Ramos (cell line): ENCODE data around the gene DNAAF9.

Experiments used
- in situ Hi-C: fragments of 300-500 bp; cut with MboI; formaldehyde crosslinking; loops from one replicate; pipeline ENCODE4 v1.14.3; 2022; ENCODE audit warnings: low sequenced_read_pairs; ENCODE audit not compliant: unreplicated experiment

The DNAAF9 gene

DNA sequence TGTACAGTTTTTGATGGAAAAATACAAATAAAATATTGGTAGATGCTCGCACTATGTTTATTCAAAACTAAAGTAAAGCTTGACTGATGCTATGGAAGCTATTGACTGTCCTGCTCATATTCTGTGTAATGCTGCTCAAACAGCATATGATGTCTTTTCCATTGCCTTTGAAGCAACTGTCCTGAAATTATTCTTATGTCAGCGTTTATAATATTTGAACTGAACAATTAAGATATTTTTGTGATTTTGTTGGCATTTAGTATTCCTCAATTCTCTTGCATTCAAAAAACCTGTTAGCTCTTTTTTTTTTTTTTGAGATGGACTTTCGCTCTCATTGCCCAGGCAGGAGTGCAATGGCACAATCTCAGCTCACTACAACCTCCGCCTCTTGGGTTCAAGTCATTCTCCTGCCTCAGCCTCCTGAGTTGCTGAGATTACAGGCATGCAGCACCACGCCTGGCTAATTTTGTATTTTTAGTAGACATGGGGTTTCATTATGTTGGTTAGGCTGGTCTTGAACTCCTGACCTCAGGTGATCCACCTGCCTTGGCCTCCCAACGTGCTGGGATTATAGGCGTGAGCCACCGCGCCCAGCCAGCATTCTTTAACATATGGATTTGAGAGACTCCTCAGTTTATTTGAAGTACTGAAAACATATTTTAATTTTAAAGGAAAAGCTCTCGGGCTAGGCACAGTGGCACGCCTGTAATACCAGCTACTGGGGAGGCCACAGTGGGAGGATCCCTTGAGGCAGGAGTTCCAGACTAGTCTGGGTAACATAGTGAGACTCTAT is 5.3 kb upstream of the DNAAF9 start:
- in situ Hi-C loops = no loop called here

GRCh38 chr20:3410464-3410863 is 3.0 kb upstream of the DNAAF9 start:
- in situ Hi-C loops = no loop called here

DNA sequence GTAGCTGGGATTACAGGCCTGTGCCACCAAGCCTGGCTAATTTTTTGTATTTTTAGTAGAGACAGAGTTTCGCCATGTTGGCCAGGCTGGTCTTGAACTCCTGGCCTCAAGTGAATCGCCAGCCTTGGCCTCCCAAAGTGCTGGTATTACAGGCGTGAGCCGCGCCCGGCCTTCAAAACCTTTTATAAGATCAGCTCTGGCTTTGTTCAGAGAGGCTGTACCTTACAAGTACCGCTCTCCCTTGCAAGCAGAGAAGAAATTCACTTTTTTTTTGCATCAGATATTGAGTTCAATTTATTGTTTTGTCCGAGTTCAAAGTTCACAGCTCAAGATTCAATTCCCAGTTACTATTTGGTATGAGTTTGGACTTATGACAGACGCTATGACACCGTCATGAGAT is 1.9 kb upstream of the DNAAF9 start:
- in situ Hi-C loops = no loop called here

- in situ Hi-C loops = no loop called here
Observed at GRCh38 chr20:3407771-3408637, 535 bp upstream of the DNAAF9 start.

DNA sequence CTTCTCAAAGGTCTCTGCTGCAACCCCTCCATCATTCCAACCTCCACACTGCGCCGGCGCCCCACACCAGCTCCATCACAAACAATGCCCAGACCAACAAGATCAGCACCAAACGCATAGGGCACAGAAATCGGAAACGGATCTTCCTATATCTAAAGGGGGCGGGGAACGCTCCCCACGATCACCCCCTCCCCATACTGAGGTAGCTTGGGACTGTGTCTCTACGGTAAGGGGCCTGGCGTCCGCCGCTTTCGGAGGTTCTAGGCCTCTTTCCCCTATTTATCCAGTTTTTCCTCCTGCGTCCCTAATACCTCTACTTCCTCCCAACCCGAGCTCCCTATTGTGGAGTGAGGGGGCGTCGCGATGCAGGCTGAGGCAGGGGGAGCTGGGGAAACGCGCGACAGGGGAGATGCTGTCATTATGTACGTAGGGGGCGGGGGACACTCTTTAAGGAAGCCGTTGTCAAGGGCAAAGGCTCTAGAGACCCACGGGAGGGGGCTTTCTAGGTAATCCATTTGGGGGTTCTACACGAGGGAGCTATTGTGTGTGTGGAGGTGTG is 909 bp downstream of the DNAAF9 start:
- in situ Hi-C loops = no loop called here

DNA sequence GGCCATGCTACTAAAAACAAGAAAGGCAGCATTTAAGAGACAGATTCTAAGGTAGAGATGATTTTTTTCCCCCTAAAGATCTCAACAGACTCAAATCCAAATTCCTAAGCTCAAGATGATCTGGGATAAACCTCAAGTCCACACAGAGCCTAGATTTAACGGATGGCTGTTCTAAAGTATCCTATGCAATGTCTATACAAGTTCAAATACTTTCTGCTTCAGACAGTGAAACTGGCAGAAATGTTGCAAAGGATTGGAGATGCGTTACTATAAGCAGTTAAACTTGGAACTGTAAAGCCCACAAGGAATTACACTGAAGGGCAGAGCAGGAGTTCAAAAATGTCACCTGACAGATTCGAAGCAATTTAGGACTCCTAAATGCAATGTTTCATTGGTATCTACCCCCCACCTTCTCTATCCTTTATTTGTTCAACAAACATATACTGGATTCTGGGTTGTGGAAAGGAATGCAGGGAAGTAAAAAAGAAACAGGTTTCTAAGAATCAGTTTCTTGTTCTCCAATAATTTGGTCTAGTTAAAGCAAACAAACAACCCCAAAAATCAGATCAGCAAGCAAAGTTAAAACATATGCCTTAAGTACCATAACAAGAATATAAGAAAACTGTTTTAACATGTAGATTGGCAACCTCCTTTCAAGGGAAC is 1.6 kb downstream of the DNAAF9 start:
- in situ Hi-C loops = no loop called here

DNA sequence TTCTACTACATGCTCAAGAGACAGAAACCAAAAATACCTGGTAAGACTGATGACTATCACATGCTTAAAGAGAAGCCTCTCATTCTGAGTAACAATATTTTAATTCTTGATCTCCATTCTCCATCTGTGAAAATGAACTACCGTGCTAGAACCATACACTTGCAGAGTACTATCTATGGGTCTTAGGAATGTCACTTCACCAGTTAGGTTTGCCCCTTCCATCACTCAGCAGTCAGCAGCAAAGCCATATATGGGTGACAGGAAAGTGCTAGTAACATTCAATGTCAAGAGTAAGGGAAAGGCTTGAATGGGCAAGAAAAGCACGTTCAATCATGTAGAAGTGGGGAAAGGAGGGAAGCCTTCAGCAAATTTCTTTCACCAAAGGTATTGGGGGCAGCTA is 2.3 kb downstream of the DNAAF9 start:
- in situ Hi-C loops = no loop called here

GRCh38 chr20:3404402-3404801 is 3.1 kb downstream of the DNAAF9 start:
- in situ Hi-C loops = no loop called here

DNA sequence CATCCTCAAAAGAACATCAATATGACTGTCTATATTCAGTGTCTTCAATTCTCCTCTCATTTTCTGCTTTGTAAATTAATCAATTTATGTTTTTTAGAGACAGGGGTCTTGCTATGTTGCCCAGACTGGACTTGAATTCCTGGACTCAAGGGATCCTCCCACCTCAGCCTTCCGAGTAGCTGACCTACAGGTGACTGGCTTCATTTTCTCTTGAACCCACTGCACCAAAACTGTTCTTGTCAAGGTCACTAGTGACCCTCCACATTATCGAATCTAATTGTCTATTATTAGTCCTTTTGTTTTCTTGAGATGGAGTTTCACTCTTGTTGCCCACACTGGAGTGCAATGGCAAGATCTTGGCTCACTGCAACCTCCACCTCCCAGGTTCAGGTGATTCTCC is 3.7 kb downstream of the DNAAF9 start:
- in situ Hi-C loops = no loop called here

GRCh38 chr20:3402453-3402852 is 5.0 kb downstream of the DNAAF9 start:
- in situ Hi-C loops = no loop called here

GRCh38 chr20:3400260-3401155 is 7.0 kb downstream of the DNAAF9 start:
- in situ Hi-C loops = no loop called here

GRCh38 chr20:3398681-3399252 is 8.7 kb downstream of the DNAAF9 start:
- in situ Hi-C loops = no loop called here

GRCh38 chr20:3396492-3396891 is 11.0 kb downstream of the DNAAF9 start:
- in situ Hi-C loops = no loop called here

GRCh38 chr20:3392756-3393155 is 14.7 kb downstream of the DNAAF9 start:
- in situ Hi-C loops = no loop called here

- in situ Hi-C loops = no loop called here
Observed at GRCh38 chr20:3390759-3391425, 16.6 kb downstream of the DNAAF9 start.

- in situ Hi-C loops = no loop called here
Observed at GRCh38 chr20:3383878-3384495, 23.5 kb downstream of the DNAAF9 start.

GRCh38 chr20:3382836-3383235 is 24.6 kb downstream of the DNAAF9 start:
- in situ Hi-C loops = no loop called here
